Measurements from ENCODE around the gene C1QTNF12. TPM values are rescaled to one million over a fixed set of nuclear protein-coding genes. Genes with fewer than 3 reads are reported as not detected.

The C1QTNF12 gene
- total RNA-seq, 1 experiment from 2014 or later = 4.4 TPM

DNA sequence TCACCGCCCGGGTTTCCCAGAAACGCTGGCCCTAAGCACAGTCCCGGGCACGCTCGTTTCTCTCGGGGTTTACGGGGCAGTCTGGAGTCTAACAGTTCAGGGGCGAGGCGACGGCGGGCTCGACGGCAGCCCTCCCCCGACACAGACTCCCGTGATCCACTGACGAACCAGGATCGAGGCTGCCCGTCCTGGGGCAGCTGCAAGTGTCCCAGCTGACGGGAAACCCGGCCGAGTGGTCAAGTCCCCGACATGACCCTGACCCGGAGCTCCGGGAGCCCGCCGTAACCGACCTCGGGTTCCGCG is 26.6 kb upstream of the C1QTNF12 start:
- no TSS peak for BruUV-seq (replicated peaks)
- intact Hi-C loops (cut with micrococcal nuclease; ENCODE audit: unreplicated experiment) = no loop called here
- Histone ChIP-seq H3K27ac (ENCODE audit: low read depth, low read length, poor library complexity, severe bottlenecking) (peak overlapping the region; percentile 93), H3K9me3 (ENCODE audit: low read depth, low read length, poor library complexity, severe bottlenecking) (no peaks in the 10 kb centered on the region), H3K4me1 (ENCODE audit: insufficient read depth, low read length, poor library complexity, severe bottlenecking) (peaks cover 8% of the 10 kb centered on the region), H3K27me3 (replicated peaks; ENCODE audit: insufficient read depth, low read depth, low read length, poor library complexity) (no peaks in the 10 kb centered on the region), H3K36me3 (ENCODE audit: insufficient read depth, low read length, poor library complexity, severe bottlenecking) (peaks cover 9% of the 10 kb centered on the region), H3K4me3 (ENCODE audit: low read depth, low read length, poor library complexity, severe bottlenecking) (peak overlapping the region; percentile 86)
- ChIA-PET POLR2A (ENCODE audit: low non-redundant PET) (no interaction called here), CTCF (no interaction called here)
- no peak for DNase-seq (ENCODE audit: low spot score)
- TF ChIP-seq, protein P1, sequence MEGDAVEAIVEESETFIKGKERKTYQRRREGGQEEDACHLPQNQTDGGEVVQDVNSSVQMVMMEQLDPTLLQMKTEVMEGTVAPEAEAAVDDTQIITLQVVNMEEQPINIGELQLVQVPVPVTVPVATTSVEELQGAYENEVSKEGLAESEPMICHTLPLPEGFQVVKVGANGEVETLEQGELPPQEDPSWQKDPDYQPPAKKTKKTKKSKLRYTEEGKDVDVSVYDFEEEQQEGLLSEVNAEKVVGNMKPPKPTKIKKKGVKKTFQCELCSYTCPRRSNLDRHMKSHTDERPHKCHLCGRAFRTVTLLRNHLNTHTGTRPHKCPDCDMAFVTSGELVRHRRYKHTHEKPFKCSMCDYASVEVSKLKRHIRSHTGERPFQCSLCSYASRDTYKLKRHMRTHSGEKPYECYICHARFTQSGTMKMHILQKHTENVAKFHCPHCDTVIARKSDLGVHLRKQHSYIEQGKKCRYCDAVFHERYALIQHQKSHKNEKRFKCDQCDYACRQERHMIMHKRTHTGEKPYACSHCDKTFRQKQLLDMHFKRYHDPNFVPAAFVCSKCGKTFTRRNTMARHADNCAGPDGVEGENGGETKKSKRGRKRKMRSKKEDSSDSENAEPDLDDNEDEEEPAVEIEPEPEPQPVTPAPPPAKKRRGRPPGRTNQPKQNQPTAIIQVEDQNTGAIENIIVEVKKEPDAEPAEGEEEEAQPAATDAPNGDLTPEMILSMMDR (conservative IDR thresholded peaks at IDR 0.05; ENCODE audit: low read depth, low read length) = no peak
- no peak for TF ChIP-seq EZH2 (IDR thresholded peaks at IDR 0.05; ENCODE audit: borderline replicate concordance, low read depth, low read length, poor library complexity, severe bottlenecking)

- ChIA-PET CTCF (no interaction called here), POLR2A (ENCODE audit: low non-redundant PET) (no interaction called here)
- intact Hi-C loops (cut with micrococcal nuclease; ENCODE audit: unreplicated experiment) = no loop called here
- Histone ChIP-seq H3K9me3 (ENCODE audit: low read depth, low read length, poor library complexity, severe bottlenecking) (no peaks in the 10 kb centered on the region), H3K27ac (ENCODE audit: low read depth, low read length, poor library complexity, severe bottlenecking) (peak overlapping the region; percentile 93), H3K4me1 (ENCODE audit: insufficient read depth, low read length, poor library complexity, severe bottlenecking) (peaks cover 8% of the 10 kb centered on the region), H3K27me3 (replicated peaks; ENCODE audit: insufficient read depth, low read depth, low read length, poor library complexity) (no peaks in the 10 kb centered on the region), H3K4me3 (ENCODE audit: low read depth, low read length, poor library complexity, severe bottlenecking) (peak overlapping the region; percentile 86), H3K36me3 (ENCODE audit: insufficient read depth, low read length, poor library complexity, severe bottlenecking) (peaks cover 15% of the 10 kb centered on the region)
- no peak for DNase-seq (ENCODE audit: low spot score)
- no TSS peak for BruUV-seq (replicated peaks)
- TF ChIP-seq EZH2 (IDR thresholded peaks at IDR 0.05; ENCODE audit: borderline replicate concordance, low read depth, low read length, poor library complexity, severe bottlenecking) = no peak
- TF ChIP-seq, protein P1 (conservative IDR thresholded peaks at IDR 0.05; ENCODE audit: low read depth, low read length) = no peak
Observed at GRCh38 chr1:1272341-1273208, 26.1 kb upstream of the C1QTNF12 start.

DNA sequence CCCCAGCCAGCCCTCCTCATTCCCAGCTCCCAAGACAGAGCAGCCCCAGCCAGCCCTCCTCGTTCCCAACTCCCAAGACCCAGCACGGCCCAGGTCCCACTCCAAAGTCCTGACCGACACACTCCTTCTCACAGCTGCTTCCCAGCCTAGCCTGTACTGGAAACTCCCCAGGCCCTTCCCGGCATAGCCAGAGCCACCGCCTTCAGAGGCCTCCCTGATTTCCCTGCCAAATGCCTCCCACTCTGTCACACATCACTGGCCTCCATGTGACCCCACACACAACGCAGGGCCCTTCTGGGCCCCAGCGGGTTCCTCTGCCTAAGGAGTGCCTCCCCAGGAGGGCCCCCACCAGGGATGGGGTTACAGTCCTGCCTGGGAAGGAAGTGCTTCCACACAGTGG is 24.3 kb upstream of the C1QTNF12 start:
- intact Hi-C loops (cut with micrococcal nuclease; ENCODE audit: unreplicated experiment) = no loop called here
- DNase-seq (ENCODE audit: low spot score) = no peak

More for the DNA sequence above, 24.3 kb upstream of the C1QTNF12 start:
- peaks cover 8% of the 10 kb centered on the region for H3K4me1 ChIP-seq (ENCODE audit: insufficient read depth, low read length, poor library complexity, severe bottlenecking)
- no peak overlapping the region for H3K4me3 ChIP-seq (ENCODE audit: low read depth, low read length, poor library complexity, severe bottlenecking)
- no peaks in the 10 kb centered on the region for H3K27me3 ChIP-seq (replicated peaks; ENCODE audit: insufficient read depth, low read depth, low read length, poor library complexity)
- H3K36me3 ChIP-seq (ENCODE audit: insufficient read depth, low read length, poor library complexity, severe bottlenecking) = peaks cover 20% of the 10 kb centered on the region
- H3K27ac ChIP-seq (ENCODE audit: low read depth, low read length, poor library complexity, severe bottlenecking) = peak overlapping the region; percentile 37
- TF ChIP-seq EZH2 (IDR thresholded peaks at IDR 0.05; ENCODE audit: borderline replicate concordance, low read depth, low read length, poor library complexity, severe bottlenecking) = no peak
- TF ChIP-seq, protein P1 (conservative IDR thresholded peaks at IDR 0.05; ENCODE audit: low read depth, low read length) = no peak
- BruUV-seq (replicated peaks) = no TSS peak
- ChIA-PET CTCF (no interaction called here), POLR2A (ENCODE audit: low non-redundant PET) (no interaction called here)
- H3K9me3 ChIP-seq (ENCODE audit: low read depth, low read length, poor library complexity, severe bottlenecking) = no peaks in the 10 kb centered on the region

Data from A673 (cell line).